ENCODE results near the gene SNX21. TPM values are rescaled to one million over a fixed set of nuclear protein-coding genes. Genes with fewer than 3 reads are reported as not detected.

Gene SNX21
- total and polyA plus RNA-seq, 2 donors (not counting 1 experiment from before 2014, with no cell fraction given): 2.2 to 2.4 TPM

DNA sequence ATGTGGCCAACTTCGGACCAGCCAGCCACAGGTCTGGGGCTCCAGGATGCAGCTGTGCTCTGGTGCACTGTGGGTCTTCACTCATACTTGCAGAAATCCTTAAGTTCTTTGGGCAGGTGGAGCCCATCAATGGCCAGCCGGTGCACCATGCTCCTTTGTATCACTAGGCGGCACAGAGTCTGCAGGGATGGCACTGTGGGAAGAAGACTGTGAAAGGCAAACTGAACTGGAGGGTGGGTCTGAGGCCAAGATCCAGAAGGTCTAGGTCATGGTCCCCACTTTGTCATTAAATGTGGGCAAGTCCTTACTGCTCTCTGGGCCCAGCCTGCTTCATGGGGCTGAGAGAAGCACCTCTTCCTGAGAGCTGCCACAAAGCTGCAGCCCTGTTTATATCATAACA, 55.1 kb downstream of the SNX21 start:
- no peak overlapping the region for H3K4me3 Mint-ChIP-seq

More for the DNA sequence above, 55.1 kb downstream of the SNX21 start:
- H3K4me1 Mint-ChIP-seq: peaks cover 36% of the 10 kb centered on the region
- no peak overlapping the region for H3K9ac ChIP-seq (ENCODE audit: low read length)
- no peak overlapping the region for H3K4me2 ChIP-seq (replicated peaks; ENCODE audit: low read depth, low read length, poor library complexity, severe bottlenecking)
- H3K27me3 Mint-ChIP-seq: no peaks in the 10 kb centered on the region
- POLR2A ChIA-PET: interaction anchor here (5.3 kb wide), 1 partner anchor 46 kb away, joined by 41 read pairs; the partner anchor contains the start of gene PCIF1
- intact Hi-C loops (cut with micrococcal nuclease): no loop called here
- peaks cover 24 to 29% of the 10 kb centered on the region in 2 donors for H3K4me1 ChIP-seq (ENCODE audit: control insufficient read depth in 2 of 2, insufficient read depth in 2 of 2, low read length in 2 of 2)
- no peaks in the 10 kb centered on the region for H3K27me3 ChIP-seq (replicated peaks in 1 of 4; ENCODE audit: control extremely low read depth in 1 of 4, control insufficient read depth in 3 of 4, insufficient read depth in 4 of 4, low read length in 3 of 4)
- TF ChIP-seq CTCF (IDR thresholded peaks at IDR 0.05) (no peak), EZH2 (IDR thresholded peaks at IDR 0.05; ENCODE audit: borderline replicate concordance, insufficient read depth, low read depth, low read length, poor library complexity, severe bottlenecking) (no peak)
- ATAC-seq (ENCODE audit: low read depth) (no peak), DNase-seq (no peak)
- H3K4me3 ChIP-seq (ENCODE audit: control extremely low read depth in 1 of 5, extremely low read depth in 1 of 5, insufficient read depth in 1 of 5, low read depth in 2 of 5, low read length in 4 of 5): no peak overlapping the region
- 82% methylated on average over 3 of the region's 3 CpGs for WGBS (ENCODE audit: insufficient coverage)
- CTCF ChIA-PET: interaction anchor here (0.6 to 1.9 kb wide), 3 partner anchors 21 to 202 kb away, joined by 4 to 8 read pairs (median 8); no protein-coding TSS in a partner anchor
- peaks cover 0 to 25% of the 10 kb centered on the region in 2 experiments for H3K36me3 ChIP-seq (replicated peaks in 1 of 2; ENCODE audit: control extremely low read depth in 1 of 2, control insufficient read depth in 1 of 2, extremely low read depth in 1 of 2, insufficient read depth in 2 of 2, low read length in 1 of 2)
- H3K9me3 Mint-ChIP-seq (ENCODE audit: insufficient read depth): no peaks in the 10 kb centered on the region
- no peak overlapping the region for H2AFZ ChIP-seq (ENCODE audit: insufficient read depth, low read depth, low read length, poor library complexity, severe bottlenecking)
- H3K9me3 ChIP-seq (ENCODE audit: control extremely low read depth in 1 of 3, control insufficient read depth in 2 of 3, insufficient read depth in 1 of 3, low read length in 2 of 3): no peaks in the 10 kb centered on the region
- H3K27ac ChIP-seq (ENCODE audit: low read length in 2 of 2): no peak overlapping the region
- peaks cover 16% of the 10 kb centered on the region for H3K79me2 ChIP-seq (ENCODE audit: control insufficient read depth, insufficient read depth, low read length)
- no peaks in the 10 kb centered on the region for H4K20me1 ChIP-seq (ENCODE audit: control insufficient read depth, insufficient read depth, low read length, poor library complexity, severe bottlenecking)
- H3K27ac Mint-ChIP-seq: peak overlapping the region; percentile 37
